SK-N-SH treated with all-trans-retinoic acid at 6 μM for 48 hours (cell line): ENCODE measurements around the gene ADAMTSL1.

ENCODE experiments used
- ATAC-seq: fragments of 200-7000 bp; cut with Tn5 transposase; 3 replicates; pipeline ENCODE4 v1.9.1; 2020; ENCODE audit warnings: mild to moderate bottlenecking, moderate library complexity
- ARNTL ChIP-seq: fragments of 450-650 bp; formaldehyde crosslinking; IDR thresholded peaks from 2 replicates; pipeline ENCODE4 v1.5.0; 2020; ENCODE audit warnings: low read depth, mild to moderate bottlenecking, moderate library complexity, borderline replicate concordance
- BACH2 ChIP-seq: fragments of 250-450 bp; sonication (Bioruptor Pico); IDR thresholded peaks from 2 replicates; pipeline ENCODE4 v1.9.0; 2021; ENCODE audit warnings: mild to moderate bottlenecking, borderline replicate concordance
- CREB5 ChIP-seq: fragments of 250-450 bp; sonication (Bioruptor Pico); IDR thresholded peaks from 2 replicates; pipeline ENCODE4 v1.5.1; 2020; ENCODE audit warnings: low read depth, mild to moderate bottlenecking, moderate library complexity
- CSRNP3 ChIP-seq: fragments of 250-450 bp; sonication (Bioruptor Pico); IDR thresholded peaks from 2 replicates; pipeline ENCODE4 v1.5.1; 2021; ENCODE audit warnings: mild to moderate bottlenecking, moderate library complexity
- ESRRG ChIP-seq: fragments of 250-450 bp; sonication (Bioruptor Pico); IDR thresholded peaks from 2 replicates; pipeline ENCODE4 v1.6.1; 2021; ENCODE audit warnings: mild to moderate bottlenecking
- GLIS3 ChIP-seq: fragments of 250-450 bp; sonication (Bioruptor Pico); IDR thresholded peaks from 2 replicates; pipeline ENCODE4 v1.5.0; 2020; ENCODE audit warnings: mild to moderate bottlenecking, moderate library complexity
- ISL1 ChIP-seq: fragments of 250-450 bp; sonication (Bioruptor Pico); IDR thresholded peaks from 2 replicates; pipeline ENCODE4 v2.1.2; 2022; ENCODE audit warnings: mild to moderate bottlenecking, moderate library complexity
- OSR1 ChIP-seq: fragments of 250-450 bp; sonication (Bioruptor Pico); IDR thresholded peaks from 2 replicates; pipeline ENCODE4 v1.8.0; 2022; ENCODE audit warnings: moderate library complexity, mild to moderate bottlenecking, inconsistent platforms
- PATZ1 ChIP-seq: fragments of 250-450 bp; sonication (Bioruptor Pico); IDR thresholded peaks from 2 replicates; pipeline ENCODE4 v1.8.0; 2020; ENCODE audit warnings: mild to moderate bottlenecking, moderate library complexity, borderline replicate concordance
- POU6F1 ChIP-seq: fragments of 250-450 bp; sonication (Bioruptor Pico); IDR thresholded peaks from 2 replicates; pipeline ENCODE4 v1.8.0; 2021; ENCODE audit warnings: low read depth, mild to moderate bottlenecking, moderate library complexity, borderline replicate concordance
- RARB ChIP-seq: fragments of 250-450 bp; sonication (Bioruptor Pico); IDR thresholded peaks from 2 replicates; pipeline ENCODE4 v1.8.0; 2021; ENCODE audit warnings: mild to moderate bottlenecking, moderate library complexity
- SNAI2 ChIP-seq: fragments of 250-450 bp; sonication (Bioruptor Pico); IDR thresholded peaks from 2 replicates; pipeline ENCODE4 v1.5.0; 2020; ENCODE audit warnings: mild to moderate bottlenecking, moderate library complexity
- TCF4 ChIP-seq: fragments of 250-450 bp; sonication (Bioruptor Pico); IDR thresholded peaks from 2 replicates; pipeline ENCODE4 v1.8.0; 2021; ENCODE audit warnings: mild to moderate bottlenecking, moderate library complexity, borderline replicate concordance
- TOX ChIP-seq: fragments of 250-450 bp; sonication (Bioruptor Pico); IDR thresholded peaks from 2 replicates; pipeline ENCODE4 v1.8.0; 2021; ENCODE audit warnings: mild to moderate bottlenecking, moderate library complexity, borderline replicate concordance
- ZC3H10 ChIP-seq: fragments of 250-450 bp; sonication (Bioruptor Pico); IDR thresholded peaks from 2 replicates; pipeline ENCODE4 v1.5.1; 2021; ENCODE audit warnings: mild to moderate bottlenecking, moderate library complexity
- ZFP3 ChIP-seq: fragments of 250-450 bp; sonication (Bioruptor Pico); IDR thresholded peaks from 2 replicates; pipeline ENCODE4 v1.5.0; 2020; ENCODE audit warnings: mild to moderate bottlenecking, moderate library complexity
- ZFP30 ChIP-seq: fragments of 450-650 bp; formaldehyde crosslinking; IDR thresholded peaks from 2 replicates; pipeline ENCODE4 v1.5.0; 2022; ENCODE audit warnings: mild to moderate bottlenecking, moderate library complexity
- ZNF565 ChIP-seq: fragments of 450-650 bp; formaldehyde crosslinking; conservative IDR thresholded peaks from 2 replicates; pipeline ENCODE4 v1.5.0; 2020; ENCODE audit warnings: low read depth, mild to moderate bottlenecking, moderate library complexity
- ZNF70 ChIP-seq: fragments of 450-650 bp; formaldehyde crosslinking; IDR thresholded peaks from 2 replicates; pipeline ENCODE4 v1.5.0; 2020; ENCODE audit warnings: mild to moderate bottlenecking, moderate library complexity
- ZNF8 ChIP-seq: fragments of 450-650 bp; formaldehyde crosslinking; IDR thresholded peaks from 2 replicates; pipeline ENCODE4 v1.5.0; 2020; ENCODE audit warnings: mild to moderate bottlenecking, moderate library complexity

Gene ADAMTSL1

GRCh38 chr9:18545636-18546360, 71.8 kb downstream of the ADAMTSL1 start:
- no peak for ATAC-seq
- TF ChIP-seq GLIS3 (CRISPR knock-in tag) (no peak), CSRNP3 (CRISPR knock-in tag) (no peak), ISL1 (no peak), PATZ1 (CRISPR knock-in tag) (no peak), ZNF8 (CRISPR knock-in tag) (no peak), BACH2 (CRISPR knock-in tag) (no peak), POU6F1 (CRISPR knock-in tag) (no peak), ESRRG (CRISPR knock-in tag) (no peak), ZNF70 (CRISPR knock-in tag) (no peak), ARNTL (no peak)

- TF ChIP-seq ARNTL (no peak), PATZ1 (CRISPR knock-in tag) (no peak), SNAI2 (CRISPR knock-in tag) (no peak), TCF4 (CRISPR knock-in tag) (no peak), ESRRG (CRISPR knock-in tag) (no peak), POU6F1 (CRISPR knock-in tag) (no peak), ZNF565 (CRISPR knock-in tag) (no peak), ZNF8 (CRISPR knock-in tag) (no peak), ISL1 (no peak), ZFP3 (CRISPR knock-in tag) (no peak)
- no peak for ATAC-seq
Measured at GRCh38 chr9:18548456-18548855, 74.5 kb downstream of the ADAMTSL1 start.

- no peak for ATAC-seq
- TF ChIP-seq ZFP3 (CRISPR knock-in tag) (no peak), RARB (CRISPR knock-in tag) (no peak), ZC3H10 (no peak), GLIS3 (CRISPR knock-in tag) (no peak), CSRNP3 (CRISPR knock-in tag) (no peak), ZFP30 (CRISPR knock-in tag) (no peak), PATZ1 (CRISPR knock-in tag) (no peak), ISL1 (no peak), TOX (CRISPR knock-in tag) (no peak), TCF4 (CRISPR knock-in tag) (no peak), ESRRG (CRISPR knock-in tag) (no peak), CREB5 (CRISPR knock-in tag) (no peak), OSR1 (CRISPR knock-in tag) (no peak)
Measured at GRCh38 chr9:18549772-18550171, 75.8 kb downstream of the ADAMTSL1 start.
